KOPT-K1 (cell line): ENCODE results near the gene CEACAM7.

Experiments used
- H3K27ac ChIP-seq: fragments of 200-600 bp; sonication (generic); 2 replicates; pipeline ENCODE4 v1.5.1; 2016; ENCODE audit warnings: antibody characterized with exemption, mild to moderate bottlenecking, low read depth, low read length; ENCODE audit not compliant: poor library complexity, severe bottlenecking
- H3K36me3 ChIP-seq: fragments of 200-600 bp; sonication (generic); 2 replicates; pipeline ENCODE4 v1.5.1; 2017; ENCODE audit warnings: antibody characterized with exemption, mild to moderate bottlenecking, low read length, moderate library complexity; ENCODE audit not compliant: insufficient read depth
- H3K9me3 ChIP-seq: fragments of 200-600 bp; sonication (generic); 2 replicates; pipeline ENCODE4 v1.5.1; 2017; ENCODE audit warnings: antibody characterized with exemption, low read length, mild to moderate bottlenecking; ENCODE audit not compliant: insufficient read depth, poor library complexity, severe bottlenecking

CEACAM7 gene

DNA sequence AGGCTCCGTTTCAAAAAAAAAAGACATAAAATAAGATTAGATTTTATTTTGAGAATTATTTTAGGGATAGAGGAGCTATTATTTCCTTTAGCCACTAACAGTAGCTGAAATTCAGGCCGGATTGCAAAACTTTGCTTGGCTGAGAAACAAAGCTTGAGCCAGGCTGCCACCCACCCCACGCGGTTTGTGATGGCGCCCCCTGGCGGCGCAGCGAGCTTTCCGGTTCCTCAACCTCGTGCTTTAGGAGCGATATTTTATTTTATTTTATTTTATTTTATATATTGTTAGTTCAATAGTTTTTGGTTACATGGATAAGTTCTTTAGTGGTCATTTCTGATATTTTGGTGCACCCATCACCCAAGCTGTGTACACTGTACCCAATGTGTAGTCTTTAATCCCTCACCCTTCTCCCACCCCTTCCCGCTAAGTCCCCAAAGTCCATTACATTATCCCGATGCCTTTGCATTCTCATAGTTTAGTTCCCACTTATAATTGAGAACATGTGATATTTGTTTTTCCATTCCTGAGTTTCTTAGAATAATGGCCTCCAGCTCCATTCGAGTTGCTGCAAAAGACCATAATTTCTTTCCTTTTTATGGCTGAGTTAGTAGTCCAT, 41.4 kb downstream of the CEACAM7 start:
- Histone ChIP-seq H3K36me3 (no peaks in the 10 kb centered on the region), H3K27ac (no peak overlapping the region), H3K9me3 (no peaks in the 10 kb centered on the region)

DNA sequence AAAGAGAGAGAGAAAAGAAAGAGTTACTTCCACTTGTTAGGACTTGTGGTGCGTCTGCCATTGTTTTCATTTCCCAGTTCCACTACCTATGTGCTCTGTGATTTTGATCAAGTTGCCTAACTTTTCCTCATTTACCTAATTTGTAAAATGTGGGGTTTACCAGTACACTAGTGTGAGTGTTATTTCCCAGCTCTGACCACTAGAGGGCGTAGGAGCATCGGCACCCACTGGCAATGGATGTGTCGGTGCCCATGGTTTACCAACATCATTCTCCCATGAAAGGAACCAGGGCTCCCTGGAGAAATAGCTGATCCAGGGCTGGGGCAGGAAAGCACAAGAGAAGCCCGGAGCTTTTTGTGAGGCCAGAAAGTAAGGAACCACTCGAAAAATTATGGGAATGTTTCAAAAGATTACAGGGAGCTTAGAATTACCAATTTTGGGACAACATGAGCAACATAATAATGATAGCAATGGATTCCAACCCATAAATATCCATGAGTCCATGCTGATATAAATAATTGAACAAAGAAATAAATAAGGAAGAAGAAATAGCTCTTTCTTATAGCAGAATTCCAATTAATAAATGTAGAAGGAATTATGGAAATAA, 46.1 kb downstream of the CEACAM7 start:
- no peaks in the 10 kb centered on the region for H3K36me3 ChIP-seq
- no peak overlapping the region for H3K27ac ChIP-seq
- H3K9me3 ChIP-seq: no peaks in the 10 kb centered on the region

DNA sequence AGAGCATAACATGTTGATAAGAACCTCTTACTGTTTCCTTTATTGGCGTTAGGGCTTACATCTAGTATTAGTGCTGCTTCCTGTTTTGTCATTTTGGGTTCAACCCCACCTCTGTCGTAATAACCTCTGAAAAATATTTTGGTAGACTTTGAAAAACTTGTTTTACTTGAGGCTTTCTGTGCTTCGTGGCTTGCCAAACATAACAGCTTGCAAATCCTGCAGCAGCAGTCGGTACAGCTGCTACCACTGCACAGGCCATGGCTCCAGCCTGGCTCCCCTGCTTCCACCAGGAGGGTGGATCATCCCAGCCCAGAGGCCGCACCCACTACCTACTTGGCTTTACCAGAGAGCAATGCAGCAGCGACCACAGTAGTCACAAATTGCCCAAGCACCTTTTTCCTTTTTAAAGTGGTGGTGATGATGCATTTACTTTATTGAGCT, 49.4 kb downstream of the CEACAM7 start:
- H3K27ac ChIP-seq: no peak overlapping the region

DNA sequence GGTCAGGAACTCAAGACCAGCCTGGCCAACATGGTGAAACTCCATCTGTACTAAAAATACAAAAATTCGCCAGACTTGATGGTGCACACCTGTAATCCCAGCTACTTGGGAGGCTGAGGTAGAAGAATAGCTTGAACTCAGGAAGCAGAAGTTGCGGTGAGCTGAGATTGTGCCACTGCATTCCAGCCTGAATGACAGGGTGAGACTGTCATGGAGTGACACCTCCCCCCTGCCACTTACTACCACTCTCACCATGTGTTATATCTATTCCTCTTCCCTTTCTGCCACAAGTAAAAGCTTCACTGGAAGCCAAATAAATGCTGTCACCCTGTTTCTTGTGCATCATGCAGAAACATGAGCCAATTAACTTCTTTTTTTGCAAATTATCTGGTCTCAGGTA, 50.6 kb downstream of the CEACAM7 start:
- H3K36me3 ChIP-seq: no peaks in the 10 kb centered on the region
- H3K27ac ChIP-seq: no peak overlapping the region
- H3K9me3 ChIP-seq: no peaks in the 10 kb centered on the region

More for the DNA sequence above, 49.4 kb downstream of the CEACAM7 start:
- Histone ChIP-seq H3K36me3 (no peaks in the 10 kb centered on the region), H3K9me3 (no peaks in the 10 kb centered on the region)

DNA sequence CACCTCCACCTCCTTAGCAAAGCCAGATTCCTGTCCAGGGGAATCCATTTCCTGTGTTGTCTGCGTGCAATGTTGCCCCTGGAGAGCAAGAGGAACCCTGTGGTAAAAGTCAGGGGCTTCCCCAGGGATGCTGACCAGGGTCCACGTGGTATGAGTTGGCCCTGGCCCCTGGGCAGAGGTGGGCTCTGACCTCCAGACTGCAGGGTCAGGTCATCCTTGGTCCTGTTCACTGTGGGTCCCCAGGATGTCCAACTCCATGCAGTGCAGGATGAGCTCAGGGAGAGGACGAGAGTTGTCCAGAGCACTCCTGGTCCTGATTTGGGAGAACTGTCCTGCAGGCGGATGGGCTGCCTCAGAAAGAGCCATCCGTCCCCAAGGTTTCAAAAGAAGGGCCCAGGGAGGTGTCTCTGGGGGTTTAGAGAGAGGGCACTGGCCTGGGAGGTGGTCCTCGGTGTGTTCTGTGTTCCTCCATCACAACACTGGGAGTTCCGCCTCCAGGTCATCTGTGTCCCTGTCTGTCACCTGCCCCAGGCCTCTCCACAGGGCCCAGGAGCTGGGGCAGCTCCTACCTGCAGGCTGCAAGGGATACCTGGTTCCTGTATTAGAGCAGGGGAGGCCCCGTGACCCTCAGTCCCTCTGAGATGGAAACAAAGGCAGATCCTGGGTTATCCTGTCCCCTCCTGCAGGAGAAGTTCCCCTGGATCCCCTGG, 59.9 kb downstream of the CEACAM7 start:
- Histone ChIP-seq H3K27ac (no peak overlapping the region), H3K36me3 (no peaks in the 10 kb centered on the region), H3K9me3 (peaks cover 10% of the 10 kb centered on the region)

DNA sequence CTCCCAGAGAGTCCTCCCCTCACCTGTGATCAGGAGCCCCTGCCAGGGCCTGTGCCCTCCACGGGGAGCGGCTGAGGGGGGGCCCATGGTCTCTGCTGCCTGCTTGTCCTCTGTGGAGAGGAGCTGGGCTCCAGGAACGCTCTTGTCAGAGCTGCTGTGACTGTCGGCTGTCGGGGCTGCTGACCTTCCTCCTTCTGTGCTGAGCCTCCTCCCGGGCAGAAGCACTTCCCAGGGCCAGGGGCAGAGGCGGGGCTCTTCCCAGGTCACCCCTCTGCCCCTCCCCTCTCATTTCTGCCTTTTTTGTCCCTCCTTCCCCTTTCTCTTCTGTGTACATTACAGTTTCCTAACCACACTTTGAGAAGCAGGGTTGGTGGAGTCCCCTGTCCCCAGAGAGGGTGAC, 61.2 kb downstream of the CEACAM7 start, which contains the start of gene CEACAM4:
Gene CEACAM4 (minus strand): TSS at position 198 of the 400 bp plus-strand sequence. CDS start 111 bp downstream, at position 87.
- Histone ChIP-seq H3K9me3 (peaks cover 10% of the 10 kb centered on the region), H3K36me3 (no peaks in the 10 kb centered on the region), H3K27ac (no peak within 1 kb of the TSS)

DNA sequence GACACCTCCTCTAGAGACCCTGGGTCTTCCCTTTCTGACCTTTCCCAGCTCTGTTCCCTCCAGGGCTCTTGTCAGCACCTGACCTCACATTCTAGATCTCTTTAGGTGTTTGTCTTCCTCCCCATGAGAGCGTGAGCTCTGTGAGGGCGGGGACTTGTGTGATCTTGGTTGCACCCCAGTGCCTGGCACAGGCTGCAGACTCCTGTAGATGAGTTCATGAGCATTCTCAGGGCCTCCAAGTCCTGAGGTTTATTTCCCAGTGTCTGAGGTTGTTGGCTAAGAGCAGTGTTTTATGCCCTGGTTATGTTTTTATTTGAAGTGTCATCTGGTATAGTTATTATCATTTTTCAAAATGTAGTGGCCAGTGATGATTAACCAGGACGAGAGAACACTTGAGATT, 61.8 kb downstream of the CEACAM7 start:
- H3K9me3 ChIP-seq: peaks cover 10% of the 10 kb centered on the region
- H3K36me3 ChIP-seq: no peaks in the 10 kb centered on the region
- no peak overlapping the region for H3K27ac ChIP-seq

DNA sequence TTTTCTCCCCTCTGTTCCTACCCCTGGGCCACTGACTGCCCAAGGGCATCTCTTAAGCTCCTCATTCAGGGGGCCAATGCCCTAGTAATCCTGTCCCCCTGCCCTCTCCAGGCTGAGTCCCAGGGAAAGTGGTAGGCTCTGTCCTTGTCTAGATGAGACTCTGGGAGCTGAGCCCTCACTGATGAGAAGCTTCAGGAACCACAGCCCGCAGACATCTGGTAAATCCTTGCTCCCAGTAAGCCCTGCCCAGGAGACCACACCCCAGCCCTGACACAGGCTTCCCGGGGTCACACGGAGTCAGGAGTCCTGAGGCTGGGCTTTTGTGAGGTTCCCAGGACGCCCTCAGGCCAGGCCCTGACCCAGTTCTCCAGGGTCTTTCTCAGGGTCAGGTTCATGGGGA, 63.1 kb downstream of the CEACAM7 start:
- Histone ChIP-seq H3K36me3 (no peaks in the 10 kb centered on the region), H3K9me3 (peaks cover under 1% of the 10 kb centered on the region), H3K27ac (no peak overlapping the region)

DNA sequence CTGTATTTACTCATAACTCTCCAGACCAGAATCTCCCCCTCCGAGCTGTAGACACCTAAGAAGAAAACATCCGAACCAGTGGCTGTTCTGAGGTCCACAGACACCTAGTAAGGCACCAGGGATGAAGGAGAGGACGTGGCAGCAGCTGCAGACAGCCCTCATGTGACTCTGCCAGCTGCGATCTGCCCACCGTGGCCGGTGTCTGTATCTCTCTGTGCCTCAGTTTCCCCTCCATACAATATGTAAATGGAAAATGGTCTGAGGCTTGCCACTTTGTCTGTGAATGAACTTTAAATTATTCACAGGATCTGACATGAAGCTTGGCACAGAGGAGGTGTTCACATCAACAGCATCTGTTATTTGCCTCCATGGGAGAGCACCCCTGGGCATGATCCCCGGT, 63.6 kb downstream of the CEACAM7 start:
- Histone ChIP-seq H3K36me3 (no peaks in the 10 kb centered on the region), H3K27ac (no peak overlapping the region), H3K9me3 (no peaks in the 10 kb centered on the region)

DNA sequence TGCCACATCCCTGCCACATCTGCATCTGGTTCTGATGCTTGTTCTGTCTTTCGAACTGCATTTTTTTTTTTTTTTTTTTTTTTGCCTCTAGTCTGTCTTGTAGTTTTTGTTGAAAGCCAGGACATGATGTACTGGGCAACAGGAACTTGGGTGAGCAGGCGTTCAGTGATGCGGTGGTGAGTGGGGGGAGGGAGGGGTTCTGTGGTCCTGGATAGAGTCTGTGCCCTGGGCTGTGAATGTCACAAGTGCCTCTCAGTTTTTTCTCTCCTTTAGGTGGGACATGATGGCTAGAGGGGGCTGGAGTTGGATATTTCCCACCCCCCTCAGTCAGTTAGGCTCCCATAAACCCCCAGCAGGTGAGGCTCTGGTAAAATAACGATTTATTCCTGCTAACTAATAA, 64.7 kb downstream of the CEACAM7 start:
- Histone ChIP-seq H3K9me3 (no peaks in the 10 kb centered on the region), H3K27ac (no peak overlapping the region), H3K36me3 (no peaks in the 10 kb centered on the region)
